ENCODE data around the gene MRAS.

GRCh38 chr3:138378990-138379389 is 30.6 kb downstream of the MRAS start:
- no peak for TF ChIP-seq CTCF (IDR thresholded peaks at IDR 0.05; ENCODE audit: poor library complexity)
- TF ChIP-seq EZH2phosphoT487 (IDR thresholded peaks at IDR 0.05; ENCODE audit: low read depth, severe bottlenecking, unreplicated experiment) = no peak
